D341Med (cell line): ENCODE measurements around the gene CFAP46.
"Not testable (repeated sequence)": the region's sequence is repeated elsewhere in the genome, so short reads cannot be mapped to it uniquely, and the experiment has no call there.

Experiments used
- DNase-seq: peaks from one replicate; pipeline ENCODE4 v3.0.0; 2012; ENCODE audit warnings: low spot score

CFAP46 gene

DNA sequence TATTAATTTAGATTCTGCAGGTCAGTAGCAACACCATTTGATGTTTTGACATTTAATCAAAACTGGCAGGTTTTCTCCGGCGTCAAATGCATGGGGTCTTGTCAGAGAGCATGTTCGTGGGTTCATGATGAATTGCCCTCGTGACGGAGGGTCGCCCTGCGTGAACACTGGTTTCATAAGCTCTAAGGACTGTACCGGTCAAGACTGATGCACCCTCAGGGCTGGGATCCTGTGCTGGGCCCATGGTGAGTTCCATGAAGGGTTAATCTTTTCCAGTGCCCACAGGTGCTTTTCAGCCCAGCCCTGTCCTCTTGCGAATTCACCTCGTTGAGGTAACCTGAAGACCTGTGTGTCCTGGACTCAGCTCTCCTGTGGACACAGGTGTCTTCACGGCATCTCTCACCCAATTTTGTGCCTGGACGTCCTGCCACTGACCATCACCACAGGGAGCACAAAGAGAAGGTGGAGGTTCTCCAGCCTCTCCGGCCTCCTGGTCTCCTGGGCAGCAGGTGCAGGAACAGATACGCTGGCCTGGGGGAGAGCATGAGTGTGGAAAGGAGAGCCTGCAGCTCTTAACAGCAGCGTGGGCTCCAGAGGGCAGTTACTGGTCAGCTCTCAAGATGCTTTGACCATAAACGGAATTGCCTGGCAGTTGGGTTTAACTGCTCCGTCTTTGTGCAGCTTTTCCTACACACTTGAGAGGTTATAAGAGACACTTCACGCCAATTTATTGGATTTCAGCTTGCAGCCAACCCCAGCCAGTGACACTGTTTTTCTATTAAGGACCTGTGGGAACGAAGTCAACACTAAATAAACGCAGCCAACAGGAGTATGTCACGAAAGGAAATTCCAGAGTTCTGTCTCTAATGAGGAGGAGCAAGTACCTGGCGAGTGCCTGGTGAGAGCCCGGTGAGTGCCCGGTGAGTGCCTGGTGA is 37.4 kb upstream of the CFAP46 start:
- DNase-seq = no peak

DNA sequence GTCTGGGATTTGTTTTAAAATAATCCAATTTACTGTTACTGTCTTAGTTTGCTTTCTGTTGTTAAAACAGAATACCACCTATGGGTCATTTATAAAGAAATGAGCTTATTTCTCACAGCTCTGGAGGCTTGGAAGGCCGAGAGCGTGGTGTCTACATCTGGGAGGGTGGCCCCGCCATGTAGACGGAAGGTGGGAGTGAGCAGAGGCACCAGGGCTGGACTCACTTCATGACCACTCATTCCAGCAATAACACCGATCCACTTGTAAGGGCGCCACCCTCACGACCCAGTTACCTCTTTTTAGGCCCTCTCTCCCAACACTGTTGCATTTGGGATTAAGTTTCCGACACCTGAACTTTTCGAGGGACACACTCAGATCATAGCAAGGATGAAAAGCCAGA is 36.2 kb upstream of the CFAP46 start:
- no peak for DNase-seq

DNA sequence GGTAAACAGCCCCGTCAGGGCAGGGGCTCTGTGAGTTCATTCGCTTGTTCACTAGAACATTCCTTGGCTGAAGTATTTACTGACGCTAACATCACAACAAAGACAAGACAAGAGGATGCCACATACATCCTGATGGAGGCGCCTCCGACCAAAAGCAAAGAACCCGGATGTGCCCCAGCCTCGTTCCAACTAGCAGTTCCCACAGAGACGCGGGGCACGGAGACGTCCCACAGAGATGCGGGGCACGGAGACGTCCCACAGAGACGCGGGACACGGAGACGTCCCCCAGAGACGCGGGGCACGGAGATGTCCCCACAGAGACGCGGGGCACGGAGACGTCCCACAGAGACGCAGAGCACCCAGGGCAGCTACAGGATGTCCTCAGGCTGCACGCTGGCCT is 35.4 kb upstream of the CFAP46 start:
- no peak for DNase-seq

DNA sequence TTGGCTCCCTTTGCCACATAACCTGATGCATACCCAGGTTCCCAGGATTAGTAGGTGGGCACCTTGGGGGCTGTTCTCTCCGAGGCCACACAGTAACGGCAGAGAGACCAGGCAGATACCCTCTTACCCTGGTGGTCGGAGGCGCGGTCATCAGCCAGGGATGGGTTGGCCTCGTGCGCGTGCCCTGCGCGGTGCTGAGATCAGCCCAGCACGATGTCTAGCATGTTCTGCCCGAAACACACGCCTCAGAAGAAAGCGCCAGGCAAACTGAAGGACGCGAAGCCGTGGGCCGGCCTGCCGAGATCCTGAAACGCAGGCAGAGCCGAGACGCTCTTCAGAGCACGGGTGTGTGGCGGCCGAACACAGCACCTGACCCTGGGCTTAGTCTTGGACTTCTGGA is 34.7 kb upstream of the CFAP46 start:
- DNase-seq = no peak

DNA sequence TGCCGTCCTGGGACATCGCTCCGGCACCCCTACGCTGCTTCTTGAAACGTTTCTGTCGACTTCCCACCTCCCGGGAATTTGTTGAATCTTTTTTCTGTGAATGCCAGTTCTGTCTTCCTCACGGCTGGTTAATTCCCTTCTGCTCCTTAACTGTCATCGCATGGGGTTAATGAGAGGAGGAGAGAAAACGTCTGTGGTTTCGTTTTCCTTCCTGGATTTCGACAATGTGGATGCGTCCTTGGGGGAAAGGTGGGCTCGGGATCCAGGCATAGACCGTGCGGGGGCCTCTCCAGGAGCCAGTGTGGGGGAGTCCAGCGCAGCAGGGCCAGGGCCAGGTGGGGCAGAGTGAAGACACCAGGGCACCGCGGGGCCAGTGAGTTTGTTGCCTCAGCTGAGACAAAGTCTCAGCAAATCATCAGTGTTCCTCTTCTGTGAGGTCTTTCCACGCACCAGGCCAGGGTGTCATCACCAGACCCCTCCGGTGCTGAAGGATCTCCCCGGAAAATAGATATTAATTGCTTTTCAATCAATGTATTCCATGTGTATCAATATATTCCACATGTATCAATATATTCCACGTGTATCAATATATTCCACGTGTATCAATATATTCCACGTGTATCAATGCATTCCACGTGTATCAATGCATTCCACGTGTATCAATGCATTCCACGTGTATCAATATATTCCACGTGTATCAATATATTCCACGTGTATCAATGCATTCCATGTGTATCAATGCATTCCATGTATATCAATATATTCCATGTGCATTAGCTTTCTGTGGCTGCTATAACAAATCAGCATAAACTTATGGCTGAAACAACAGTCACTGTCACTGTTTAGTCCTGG is 33.7 kb upstream of the CFAP46 start:
- no peak for DNase-seq

DNA sequence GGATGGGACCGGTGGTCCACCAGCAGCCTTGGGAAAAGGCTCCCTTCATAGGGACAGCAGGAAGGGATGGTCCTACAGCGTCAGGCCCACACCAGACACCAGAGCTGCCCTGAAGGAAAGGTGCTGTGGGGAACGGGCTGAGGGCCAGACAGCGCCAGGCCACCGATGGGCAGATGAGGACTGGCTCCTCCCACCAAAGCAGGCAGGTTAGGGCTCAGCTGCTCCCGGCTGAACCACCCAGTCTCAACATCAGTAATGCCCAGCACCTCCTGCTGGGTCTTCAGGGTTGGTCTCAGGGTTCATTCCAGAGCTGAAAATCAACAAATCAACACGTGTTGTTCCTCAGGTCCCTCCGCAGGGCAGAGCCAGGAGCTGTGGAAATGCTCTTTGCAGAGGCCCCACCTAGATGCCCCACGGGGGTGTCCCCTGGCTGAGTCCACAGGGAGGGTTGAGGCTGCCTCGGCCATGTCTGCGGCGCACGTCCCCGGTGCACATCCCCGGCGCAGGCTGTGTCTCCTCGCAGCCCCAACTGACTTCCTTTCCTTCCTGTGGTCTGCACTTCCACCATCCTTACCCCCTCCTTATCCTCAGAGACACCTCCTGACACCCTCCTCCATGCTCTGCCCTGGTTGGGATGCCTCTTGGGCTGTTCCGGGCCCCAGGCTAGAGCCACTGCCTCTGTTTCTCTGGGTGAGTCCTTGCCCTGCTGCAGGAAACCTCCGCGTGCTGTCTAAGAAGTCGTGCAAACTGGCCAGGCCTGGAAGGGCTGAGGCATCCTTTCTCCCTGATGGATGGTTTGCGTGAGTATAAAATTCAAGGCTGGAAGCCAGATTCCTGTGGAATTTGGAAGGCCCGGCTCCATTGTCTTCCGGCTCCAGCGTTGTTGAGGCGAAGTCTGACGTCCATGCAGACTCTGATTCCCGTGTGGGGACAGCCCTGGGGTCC is 32.8 kb upstream of the CFAP46 start:
- DNase-seq = no peak

DNA sequence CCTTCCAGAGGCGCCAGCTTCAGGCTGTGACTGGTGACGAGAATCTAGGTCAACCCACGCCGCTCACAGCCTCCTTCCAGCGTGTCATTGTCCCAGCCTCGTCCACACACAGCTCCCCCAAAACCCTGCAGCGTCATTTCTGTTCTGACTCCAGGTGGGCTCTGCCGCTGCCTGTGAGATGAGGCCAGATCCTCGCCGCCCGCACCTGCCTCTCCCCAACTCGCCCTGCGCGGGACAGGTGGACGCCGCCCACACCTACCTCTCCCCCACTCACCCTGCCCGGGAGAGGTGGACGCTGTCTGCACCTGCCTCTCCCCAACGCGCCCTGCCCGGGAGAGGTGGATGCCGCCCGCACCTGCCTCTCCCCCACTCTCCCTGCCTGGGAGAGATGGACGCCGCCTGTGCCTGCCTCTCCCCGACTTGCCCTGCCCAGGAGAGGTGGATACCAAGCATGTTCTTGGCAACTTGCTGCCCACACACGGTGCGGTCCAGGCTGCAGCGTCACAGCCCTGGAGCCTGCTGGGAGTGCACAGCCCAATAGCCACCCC is 32.0 kb upstream of the CFAP46 start:
- no peak for DNase-seq

DNA sequence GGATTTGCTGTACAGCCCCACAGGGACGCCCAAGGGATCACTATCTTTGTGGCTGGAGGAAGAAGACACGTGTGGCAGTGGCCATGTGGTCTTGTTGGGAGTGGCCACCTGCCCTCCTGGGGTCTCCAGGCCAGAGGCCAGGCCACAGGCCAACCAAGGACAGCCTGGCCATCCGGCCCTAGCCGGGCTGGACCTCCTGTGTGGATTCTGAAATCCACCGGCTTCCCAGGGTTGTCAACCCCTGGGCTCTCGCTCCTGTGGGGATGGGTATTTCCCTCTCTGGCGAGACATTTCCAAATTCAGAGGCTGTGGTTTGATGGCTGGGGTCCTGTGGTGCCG is 31.5 kb upstream of the CFAP46 start:
- no peak for DNase-seq

DNA sequence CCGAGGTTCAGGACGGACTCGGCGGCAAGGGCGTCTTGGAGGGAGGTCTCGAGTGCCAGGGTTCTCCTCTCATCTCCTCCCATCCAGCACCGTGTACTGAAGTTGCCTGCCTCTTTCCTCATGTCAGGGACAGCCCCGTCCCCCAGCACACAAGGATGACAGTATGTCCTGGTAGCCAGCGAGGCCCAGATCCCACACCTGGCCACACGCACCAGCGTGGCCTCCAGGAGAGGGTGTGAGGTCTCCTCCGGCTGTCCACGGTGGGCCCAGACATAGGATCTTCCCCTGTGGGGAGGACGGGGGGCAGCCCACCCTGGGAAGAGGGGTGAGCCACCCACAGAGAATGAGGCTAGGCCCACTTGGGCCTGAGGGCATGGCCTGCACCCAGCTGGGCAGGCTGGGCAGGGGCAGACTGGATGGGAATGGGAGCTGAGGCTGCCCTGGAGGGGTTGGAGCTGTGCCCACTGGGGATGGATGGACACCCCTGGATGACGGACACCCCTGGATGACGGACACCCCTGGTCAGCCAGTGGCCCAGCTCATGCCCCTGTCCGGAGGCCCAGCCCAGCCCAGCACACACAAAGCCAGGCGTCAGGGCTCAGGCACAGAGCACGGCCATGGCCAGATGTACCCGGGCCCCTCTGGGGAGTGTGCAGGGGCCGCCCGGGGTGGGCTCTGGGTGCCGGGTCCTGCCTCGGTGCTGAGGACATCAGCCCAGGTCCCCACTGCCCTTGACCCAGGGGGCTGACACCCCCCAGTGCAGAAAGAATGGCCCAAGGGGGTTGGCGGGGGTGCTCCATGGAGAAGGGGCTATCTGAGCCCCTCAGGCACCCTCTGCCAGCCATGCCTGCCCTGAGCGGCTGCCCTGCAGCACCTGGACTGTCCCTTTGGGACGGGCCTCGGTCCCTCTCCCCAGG is 30.9 kb upstream of the CFAP46 start:
- DNase-seq = no peak

DNA sequence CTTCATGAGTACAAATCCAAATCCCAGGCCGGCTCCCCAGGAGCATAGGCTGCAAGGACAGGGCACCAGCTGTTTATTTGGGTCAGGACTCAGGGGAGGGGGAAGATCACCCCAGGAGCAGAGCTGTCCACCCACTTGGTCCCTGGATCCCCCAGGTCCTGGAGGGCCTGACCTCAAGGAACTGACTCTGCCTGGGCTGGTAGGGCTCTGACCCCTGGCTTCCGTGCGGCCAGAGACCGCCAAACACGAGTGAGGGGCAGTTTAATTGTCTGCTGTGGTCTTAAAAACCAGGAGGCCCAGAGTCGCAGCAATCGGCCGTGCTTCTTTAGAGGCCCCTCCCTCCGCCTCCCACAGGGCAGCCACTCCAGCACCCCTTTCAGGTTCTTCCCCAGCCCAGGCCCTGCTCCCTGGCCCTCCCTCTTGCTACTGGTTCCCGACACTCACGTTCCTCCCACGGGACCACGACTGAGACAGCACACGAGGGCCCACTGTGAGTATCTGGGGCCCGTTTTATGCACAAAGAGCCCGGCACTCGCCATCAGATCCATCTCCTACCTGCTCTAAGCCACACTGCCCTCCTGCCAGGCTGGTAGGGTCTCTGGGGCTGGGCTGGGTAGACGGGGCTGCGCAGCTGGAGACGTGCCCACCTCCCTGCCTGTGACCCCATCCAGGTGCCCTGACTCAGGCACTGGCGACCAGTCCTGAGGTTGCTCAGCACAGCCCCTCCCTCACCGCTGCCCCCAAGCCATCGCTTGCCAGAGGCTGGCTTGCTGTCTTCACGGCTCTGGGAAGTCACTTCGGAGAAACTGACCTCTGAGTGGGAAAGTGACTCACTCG is 30.0 kb upstream of the CFAP46 start:
- DNase-seq = no peak

DNA sequence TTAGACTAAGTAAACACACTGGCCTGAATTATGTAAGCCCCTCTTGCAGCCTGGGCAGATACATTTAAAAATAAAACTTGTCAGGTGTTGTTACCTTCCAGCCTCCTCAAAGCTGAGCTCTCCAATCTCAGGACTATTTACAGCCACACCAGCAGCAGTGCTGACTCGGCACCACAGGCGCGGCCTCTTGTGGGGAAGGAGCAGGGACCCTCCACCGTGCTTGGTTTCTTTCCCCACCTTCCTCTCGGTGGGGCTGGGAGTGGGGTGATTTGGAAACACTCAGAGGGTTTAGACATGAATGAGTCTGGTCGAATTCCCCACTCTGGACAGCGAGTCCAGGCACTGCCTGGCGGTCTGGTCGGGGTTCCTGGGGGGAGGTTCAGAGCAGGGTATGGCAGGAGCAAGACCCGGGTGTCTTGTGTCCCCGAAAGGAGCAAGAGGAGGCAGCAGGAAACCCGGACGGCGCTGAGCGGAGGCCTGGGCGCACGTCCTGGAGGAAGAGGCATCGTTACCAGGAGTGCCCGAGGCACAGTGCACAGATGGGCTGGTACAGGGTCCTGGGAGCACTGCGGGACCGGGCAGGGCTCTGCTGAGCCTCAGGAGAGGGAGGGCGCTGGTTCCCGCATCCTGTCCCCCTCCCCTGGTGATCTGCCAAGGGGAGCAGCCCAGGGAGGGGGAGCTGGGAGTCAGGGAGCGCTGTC is 29.2 kb upstream of the CFAP46 start:
- DNase-seq = no peak

DNA sequence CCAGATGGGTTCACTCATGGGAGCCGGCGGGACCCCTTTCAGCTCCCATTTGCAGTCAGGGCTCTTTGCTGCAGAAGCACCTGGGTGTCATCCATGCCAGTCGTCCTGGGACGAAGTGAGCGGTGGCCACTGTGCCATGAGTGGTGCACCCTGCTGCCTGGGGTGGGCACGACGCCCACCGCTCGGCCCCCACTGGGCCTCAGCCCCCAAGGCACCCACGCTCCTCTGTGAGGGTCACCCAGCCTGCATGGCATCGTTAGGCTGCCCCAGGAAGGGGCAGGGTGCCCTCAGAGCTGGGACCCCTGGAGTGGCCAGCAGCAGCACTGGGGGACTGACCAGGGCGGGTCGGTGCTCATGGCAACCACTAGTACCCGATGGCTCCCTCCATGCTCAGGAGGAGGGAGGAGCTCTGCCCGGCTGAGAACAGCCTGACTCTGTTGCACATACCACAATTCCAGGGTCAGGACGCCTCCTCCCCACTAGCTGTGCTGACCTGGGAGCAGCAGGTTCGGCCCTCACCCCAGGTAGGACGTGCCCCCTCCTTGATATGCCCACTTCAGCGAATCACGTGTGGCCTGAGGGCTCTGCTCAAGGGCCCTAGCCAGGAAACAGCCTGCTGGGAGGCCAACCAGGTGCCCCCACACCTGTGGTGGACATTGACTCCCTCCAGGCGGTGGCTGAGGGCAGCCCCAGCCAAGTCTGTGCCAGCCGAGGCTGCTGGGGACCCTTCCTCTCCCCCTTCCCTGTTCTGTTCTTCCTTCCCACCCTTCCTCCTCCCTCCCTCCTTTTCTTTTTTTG is 28.5 kb upstream of the CFAP46 start:
- DNase-seq = no peak

DNA sequence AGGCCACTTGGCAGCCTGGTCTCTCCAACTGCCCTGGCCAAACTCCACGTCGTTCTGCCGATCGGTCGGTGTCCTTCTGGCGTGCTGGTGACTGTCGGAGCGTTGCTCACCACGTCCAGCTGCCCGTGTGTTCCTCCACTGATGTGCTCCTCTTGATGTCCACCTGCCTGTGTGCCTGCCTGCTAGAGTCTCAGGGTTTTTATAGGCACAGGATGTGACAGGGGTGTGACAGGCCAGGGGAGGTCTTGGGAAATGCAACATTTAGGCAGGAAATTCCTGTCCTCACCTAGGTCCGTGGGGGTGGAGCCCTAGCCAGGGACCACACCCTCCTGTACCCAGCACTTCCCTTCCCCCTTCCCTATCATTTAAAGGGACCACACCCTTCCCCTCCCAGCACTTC is 25.2 kb upstream of the CFAP46 start:
- no peak for DNase-seq

DNA sequence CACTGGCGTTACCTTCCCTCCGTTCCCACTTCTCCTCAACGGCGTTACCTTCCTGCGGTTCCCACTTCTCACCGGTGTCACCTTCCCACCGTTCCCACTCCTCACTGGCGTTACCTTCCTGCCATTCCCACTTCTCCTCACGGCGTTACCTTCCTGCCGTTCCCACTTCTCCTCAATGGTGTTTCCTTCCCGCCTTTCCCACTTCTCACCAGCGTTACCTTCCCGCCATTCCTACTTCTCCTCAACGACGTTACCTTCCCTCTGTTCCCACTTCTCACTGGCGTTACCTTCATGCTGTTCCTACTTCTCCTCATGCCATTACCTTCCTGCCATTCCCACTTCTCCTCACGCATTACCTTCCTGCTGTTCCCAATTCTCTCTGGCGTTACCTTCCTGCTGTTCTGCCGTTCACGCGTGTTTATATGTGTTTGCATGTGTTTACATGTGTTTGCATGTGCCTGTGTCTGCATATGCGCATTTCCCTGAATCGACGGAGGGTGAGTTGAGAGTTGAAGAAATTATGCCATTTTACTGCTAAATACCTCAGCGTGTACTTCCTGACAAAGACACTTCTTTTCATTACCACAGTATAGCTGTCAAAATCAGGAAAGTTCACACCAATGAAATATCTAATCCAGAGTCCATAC is 23.2 kb upstream of the CFAP46 start:
- no peak for DNase-seq

DNA sequence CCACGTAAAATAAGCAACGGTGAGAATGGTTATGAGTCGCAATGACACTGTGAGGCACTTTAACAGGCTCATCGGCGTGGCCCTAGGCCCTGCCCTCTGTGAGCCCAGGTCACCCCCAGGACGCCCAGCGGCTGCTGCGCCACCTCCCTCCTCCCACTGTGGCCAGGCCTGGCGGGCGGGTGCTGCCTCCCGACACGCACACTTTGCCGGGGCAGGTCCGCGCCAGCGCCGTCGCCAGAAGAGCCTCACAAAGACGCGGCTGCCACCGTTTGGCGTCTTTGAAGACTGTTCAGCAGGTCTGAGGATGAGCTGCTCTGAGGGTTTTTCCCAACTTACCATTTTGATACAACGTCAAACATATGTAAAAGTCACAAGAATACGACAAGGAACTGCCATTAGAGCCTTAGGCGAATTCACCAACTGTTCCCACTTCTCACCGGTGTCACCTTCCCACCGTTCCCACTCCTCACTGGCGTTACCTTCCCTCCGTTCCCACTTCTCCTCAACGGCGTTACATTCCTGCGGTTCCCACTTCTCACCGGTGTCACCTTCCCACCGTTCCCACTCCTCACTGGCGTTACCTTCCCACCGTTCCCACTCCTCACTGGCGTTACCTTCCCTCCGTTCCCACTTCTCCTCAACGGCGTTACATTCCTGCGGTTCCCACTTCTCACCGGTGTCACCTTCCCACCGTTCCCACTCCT is 22.5 kb upstream of the CFAP46 start:
- DNase-seq = not testable (repeated sequence)

DNA sequence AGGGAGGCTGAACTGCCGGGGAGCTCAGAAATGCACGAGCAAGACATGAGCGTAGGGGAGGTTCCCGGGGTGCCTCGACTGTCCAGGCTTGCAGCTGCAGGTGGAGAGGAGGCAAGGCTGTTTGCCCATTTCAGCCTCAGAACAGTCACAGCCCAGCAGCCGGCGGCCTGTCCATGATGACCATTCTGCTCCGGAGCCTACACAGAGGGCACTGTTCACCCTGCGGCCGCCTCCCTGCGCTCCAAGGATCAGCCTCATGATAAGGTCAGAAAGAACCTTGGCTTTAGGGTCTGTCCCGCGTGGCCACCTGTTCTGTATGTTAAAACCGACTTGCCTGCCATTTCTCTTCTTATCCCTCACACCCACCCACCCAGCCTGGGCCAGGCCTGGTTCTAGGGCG is 21.9 kb upstream of the CFAP46 start:
- no peak for DNase-seq

DNA sequence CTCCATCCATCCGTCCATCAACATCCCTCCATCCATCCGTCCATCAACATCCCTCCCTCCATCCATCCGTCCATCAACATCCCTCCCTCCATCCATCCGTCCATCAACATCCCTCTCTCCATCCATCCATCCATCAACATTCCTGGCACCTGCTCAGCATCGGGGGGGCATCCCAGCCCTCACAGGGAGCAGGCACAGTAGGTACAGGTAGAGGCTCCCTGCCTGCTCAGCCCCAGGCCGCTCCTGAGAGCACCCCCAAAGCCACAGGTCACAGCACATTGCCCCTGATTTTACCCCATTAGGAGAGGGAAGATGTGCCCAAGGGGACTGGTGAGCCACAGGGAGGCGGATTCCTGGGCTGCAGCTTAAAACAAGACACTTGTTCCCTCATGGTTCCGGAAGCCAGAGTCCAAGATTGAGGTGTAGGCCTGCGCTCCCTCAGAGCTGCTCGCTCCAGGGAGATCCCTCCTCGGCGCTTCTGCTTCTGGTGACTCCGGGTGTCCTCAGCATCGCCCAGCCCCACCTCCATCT is 21.1 kb upstream of the CFAP46 start:
- DNase-seq = no peak
